GM12874 (cell line): ENCODE data around the gene TRAPPC10.

Experiments
- TF ChIP-seq, protein P1 (sequence below): IDR thresholded peaks from 2 replicates; pipeline ENCODE4 v1.5.1; 2011; ENCODE audit warnings: low read depth, mild to moderate bottlenecking, control low read depth, low read length, moderate library complexity; ENCODE audit not compliant: insufficient read depth

Gene TRAPPC10

DNA sequence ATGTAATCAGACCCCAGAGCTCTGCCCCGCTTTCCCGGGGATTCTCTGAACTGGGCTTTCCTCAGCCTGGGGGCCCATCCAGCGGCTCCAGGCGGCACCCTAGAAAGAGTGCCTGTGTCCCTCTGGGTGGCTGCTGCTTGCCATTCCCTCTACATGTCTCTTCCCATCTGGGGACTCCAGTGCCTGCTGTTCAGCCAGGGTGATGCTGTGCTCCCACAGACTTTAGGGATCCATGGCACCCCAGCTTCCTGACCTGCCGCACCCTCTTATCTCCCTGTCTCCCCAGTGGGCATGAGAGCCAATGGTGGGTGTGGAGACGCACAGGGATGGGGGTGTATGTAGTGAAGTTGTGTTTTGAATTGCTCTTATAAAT lies 16.2 kb downstream of the TRAPPC10 start:
- TF ChIP-seq, protein P1, sequence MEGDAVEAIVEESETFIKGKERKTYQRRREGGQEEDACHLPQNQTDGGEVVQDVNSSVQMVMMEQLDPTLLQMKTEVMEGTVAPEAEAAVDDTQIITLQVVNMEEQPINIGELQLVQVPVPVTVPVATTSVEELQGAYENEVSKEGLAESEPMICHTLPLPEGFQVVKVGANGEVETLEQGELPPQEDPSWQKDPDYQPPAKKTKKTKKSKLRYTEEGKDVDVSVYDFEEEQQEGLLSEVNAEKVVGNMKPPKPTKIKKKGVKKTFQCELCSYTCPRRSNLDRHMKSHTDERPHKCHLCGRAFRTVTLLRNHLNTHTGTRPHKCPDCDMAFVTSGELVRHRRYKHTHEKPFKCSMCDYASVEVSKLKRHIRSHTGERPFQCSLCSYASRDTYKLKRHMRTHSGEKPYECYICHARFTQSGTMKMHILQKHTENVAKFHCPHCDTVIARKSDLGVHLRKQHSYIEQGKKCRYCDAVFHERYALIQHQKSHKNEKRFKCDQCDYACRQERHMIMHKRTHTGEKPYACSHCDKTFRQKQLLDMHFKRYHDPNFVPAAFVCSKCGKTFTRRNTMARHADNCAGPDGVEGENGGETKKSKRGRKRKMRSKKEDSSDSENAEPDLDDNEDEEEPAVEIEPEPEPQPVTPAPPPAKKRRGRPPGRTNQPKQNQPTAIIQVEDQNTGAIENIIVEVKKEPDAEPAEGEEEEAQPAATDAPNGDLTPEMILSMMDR: no peak

DNA sequence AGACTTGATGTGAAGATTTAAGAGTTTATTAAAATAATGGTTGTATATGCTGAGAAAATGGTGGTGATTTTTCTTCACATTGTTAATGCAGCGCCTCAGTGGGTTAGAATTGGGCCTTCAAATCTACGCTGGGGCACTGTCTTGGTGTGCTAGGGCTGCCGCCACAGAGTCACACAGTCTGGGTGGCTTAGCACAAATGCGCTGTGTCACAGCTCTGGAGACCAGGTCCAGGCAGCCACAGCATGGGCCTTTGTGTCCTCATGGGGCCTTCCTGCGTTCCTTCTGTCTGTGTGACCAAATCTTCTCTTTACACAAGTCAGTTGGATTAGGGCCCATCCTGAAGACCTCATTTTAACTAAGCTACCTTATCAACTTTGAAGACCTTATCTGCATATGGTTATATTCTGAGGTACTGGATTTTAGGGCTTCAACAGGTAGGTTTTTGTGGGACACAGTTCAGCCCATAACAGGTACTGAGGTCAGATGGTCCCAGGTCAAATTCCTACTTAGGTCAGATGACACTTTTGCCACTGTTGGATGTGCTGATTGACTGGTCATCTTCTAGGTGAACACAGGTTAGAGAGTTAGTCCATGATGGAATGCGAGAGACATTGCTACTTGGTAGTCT lies 17.5 kb downstream of the TRAPPC10 start:
- TF ChIP-seq, protein P1: no peak

DNA sequence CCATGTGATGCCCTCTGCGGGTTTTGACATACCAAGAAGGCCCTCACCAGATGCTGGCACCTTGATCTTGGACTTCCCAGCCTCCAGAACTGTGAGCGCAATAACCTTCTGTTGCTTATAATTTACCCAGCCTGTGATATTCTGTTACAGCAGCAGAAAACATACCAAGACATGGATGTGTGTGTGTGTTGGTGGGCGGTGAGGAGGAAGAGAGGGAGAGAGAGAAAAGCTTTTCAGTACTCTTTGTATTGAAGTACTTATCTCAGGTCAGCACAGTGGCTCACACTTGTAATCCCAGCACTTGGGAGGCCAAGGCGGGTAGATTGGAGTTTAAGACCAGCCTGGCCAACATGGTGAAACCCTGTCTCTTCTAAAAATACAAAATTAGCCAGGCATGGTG lies 23.1 kb downstream of the TRAPPC10 start:
- TF ChIP-seq, protein P1: no peak

DNA sequence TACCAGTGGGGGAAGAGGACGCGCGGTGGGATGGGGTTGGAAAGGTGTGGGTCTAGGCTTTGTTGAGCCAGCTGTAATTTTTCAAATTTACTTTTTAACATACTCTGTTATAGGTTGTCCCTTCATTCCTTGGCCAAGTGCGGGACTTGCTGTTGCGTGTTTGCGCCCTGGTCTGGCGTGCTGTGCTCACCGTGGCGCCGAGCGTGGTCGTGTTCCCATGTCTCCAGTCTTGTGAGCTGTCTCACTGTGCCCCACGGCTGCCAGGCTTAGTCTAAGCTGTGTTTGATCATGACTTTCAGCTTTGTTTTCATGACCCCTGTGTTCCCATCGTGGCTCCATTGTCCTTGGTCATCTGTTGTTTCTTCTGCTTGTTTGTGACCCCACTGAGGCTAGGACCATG lies 26.0 kb downstream of the TRAPPC10 start:
- TF ChIP-seq, protein P1: no peak

DNA sequence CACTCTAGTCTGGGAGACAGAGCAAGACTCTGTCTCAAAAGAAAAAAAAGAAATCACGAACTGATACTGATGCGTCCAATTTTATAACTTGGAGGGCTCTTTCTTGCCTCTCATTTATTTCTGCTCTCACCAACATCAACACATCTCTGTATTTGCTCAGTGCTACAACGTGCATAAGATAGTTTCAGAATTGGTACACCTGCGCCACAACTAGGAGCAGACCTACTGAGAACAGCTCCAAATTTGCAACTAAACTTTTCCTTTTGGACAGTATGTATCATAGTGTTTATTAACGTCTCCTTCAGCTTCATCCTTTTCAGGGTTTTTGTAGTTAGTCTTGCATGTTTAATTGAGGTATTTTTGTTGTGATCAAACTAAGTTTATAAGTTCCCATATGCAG lies 27.7 kb downstream of the TRAPPC10 start:
- TF ChIP-seq, protein P1: no peak

DNA sequence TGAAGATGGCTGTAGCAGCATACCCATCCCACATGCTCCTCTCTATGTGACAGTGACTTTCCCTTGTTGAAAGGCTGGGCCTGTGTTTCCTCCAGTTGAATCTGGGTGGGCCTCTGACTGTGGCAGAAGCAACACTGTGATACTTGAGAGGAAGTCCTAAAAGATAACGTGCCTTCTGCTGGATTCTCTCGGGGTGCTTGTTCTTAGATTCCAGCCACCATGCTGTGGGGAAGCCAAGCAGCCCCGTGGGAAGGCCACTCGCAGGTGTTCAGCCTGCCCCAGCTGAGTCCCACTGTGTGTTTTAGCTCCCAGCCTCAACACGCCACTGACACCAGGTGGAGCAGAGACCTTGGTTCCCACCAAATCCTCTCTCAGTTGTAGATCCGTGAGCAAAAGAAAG lies 31.5 kb downstream of the TRAPPC10 start:
- TF ChIP-seq, protein P1: no peak

DNA sequence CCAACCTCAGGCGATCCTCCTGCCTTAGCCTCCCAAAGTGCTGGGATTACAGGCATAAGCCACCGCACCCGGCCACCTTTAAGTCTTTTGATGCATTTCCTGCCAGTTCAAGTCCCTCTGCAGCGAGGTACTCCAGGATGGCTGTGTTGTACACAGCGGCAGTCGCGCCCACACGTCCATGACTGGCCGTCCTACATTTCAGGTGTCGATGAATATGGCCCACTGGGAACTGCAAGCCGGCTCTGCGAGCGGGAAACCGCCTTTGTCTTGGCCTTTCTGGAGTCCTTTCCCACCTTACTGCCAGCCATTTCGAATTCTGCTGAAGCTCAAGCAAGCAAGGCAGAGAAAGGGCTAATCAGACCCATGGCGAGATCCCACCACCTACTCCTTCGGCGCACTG lies 34.6 kb downstream of the TRAPPC10 start:
- TF ChIP-seq, protein P1: no peak
